K562 (cell line): ENCODE data around the gene RPLP2. TPM values are rescaled to one million over a fixed set of nuclear protein-coding genes. Genes with fewer than 3 reads are reported as not detected.

ENCODE experiments used
- CHAMP1 ChIP-seq: fragments of 450-650 bp; IDR thresholded peaks from 2 replicates; pipeline ENCODE4 v1.6.1; 2016; ENCODE audit warnings: mild to moderate bottlenecking
- HEY1 ChIP-seq: fragments of 250-450 bp; sonication (Bioruptor Pico); IDR thresholded peaks from 2 replicates; pipeline ENCODE4 v1.5.0; 2020; ENCODE audit warnings: mild to moderate bottlenecking, moderate library complexity, borderline replicate concordance
- POLR2G ChIP-seq: fragments of 200-400 bp; formaldehyde crosslinking; IDR thresholded peaks from 2 replicates; pipeline ENCODE4 v1.6.1; 2017; ENCODE audit warnings: low read depth, mild to moderate bottlenecking, antibody characterized with exemption, low read length, moderate library complexity
- SNRNP70 ChIP-seq: fragments of 200-400 bp; formaldehyde crosslinking; optimal IDR thresholded peaks from 2 replicates; pipeline ENCODE3; 2017; ENCODE audit warnings: low read depth, low read length
- SP2 ChIP-seq: IDR thresholded peaks from 2 replicates; pipeline ENCODE4 v1.6.1; 2011; ENCODE audit warnings: mild to moderate bottlenecking, low read depth, low read length, moderate library complexity; ENCODE audit not compliant: poor library complexity, severe bottlenecking; ENCODE audit errors: extremely low read depth
- polyA plus RNA-seq, 8 experiments: library from polyadenylated mRNA; depleted of rRNA in 4 of 8; stranded (reverse) in 5 of 8; unstranded in 3 of 8; fragments of >200 nt; fragmentation: Nextera tagmentation in 2 of 8; fragmentation: Illumina TruSeq in 1 of 8; extraction: Ambion mirVana in 2 of 8; extraction: Trizol in 1 of 8; gene quantifications; 2 replicates each; pipeline versions ENCODE4 v1.2.1 to v1.2.3, GENCODE V29; 2011 to 2014; ENCODE audit warnings: inconsistent platforms in 1 of 8, missing spikeins in 1 of 8
- total RNA-seq, 7 experiments: library from RNA; depleted of rRNA in 6 of 7; stranded (reverse); fragments of >200 nt in 6 of 7; fragmentation: Illumina TruSeq in 2 of 7; extraction: Trizol in 2 of 7; gene quantifications; 2 replicates each; pipeline versions ENCODE4 v1.2.1 to v1.2.3, GENCODE V29; 2011 to 2021; ENCODE audit warnings: low replicate concordance in 1 of 7
- TF ChIP-seq, protein P1 (sequence below): fragments of 200-600 bp; sonication (generic); IDR thresholded peaks from one replicate; pipeline ENCODE4 v1.6.1; 2012; ENCODE audit warnings: mild to moderate bottlenecking, low read depth, low read length, inconsistent platforms
- TF ChIP-seq, protein P2 (sequence below): sonication (generic); formaldehyde crosslinking; IDR thresholded peaks from 2 replicates; pipeline ENCODE4 v1.8.0; 2022; ENCODE audit warnings: mild to moderate bottlenecking, missing genetic modification reagents
- TF ChIP-seq, protein P3 (sequence below), 2 experiments: fragments of 450-650 bp; IDR thresholded peaks; 2 replicates each; pipeline ENCODE4 v1.6.1; 2018; ENCODE audit warnings: mild to moderate bottlenecking in 2 of 2, low read depth in 1 of 2; ENCODE audit not compliant: partially characterized antibody in 2 of 2

RPLP2 gene
- total and polyA plus RNA-seq, 9 of the 15 experiments (the other 6 are each of a cell fraction or from before 2014, with no cell fraction given), result 528 to 3,807 (median 1,633) TPM

GRCh38 chr11:812390-812789 is 2.6 kb downstream of the RPLP2 start (continued):
- TF ChIP-seq, protein P1, sequence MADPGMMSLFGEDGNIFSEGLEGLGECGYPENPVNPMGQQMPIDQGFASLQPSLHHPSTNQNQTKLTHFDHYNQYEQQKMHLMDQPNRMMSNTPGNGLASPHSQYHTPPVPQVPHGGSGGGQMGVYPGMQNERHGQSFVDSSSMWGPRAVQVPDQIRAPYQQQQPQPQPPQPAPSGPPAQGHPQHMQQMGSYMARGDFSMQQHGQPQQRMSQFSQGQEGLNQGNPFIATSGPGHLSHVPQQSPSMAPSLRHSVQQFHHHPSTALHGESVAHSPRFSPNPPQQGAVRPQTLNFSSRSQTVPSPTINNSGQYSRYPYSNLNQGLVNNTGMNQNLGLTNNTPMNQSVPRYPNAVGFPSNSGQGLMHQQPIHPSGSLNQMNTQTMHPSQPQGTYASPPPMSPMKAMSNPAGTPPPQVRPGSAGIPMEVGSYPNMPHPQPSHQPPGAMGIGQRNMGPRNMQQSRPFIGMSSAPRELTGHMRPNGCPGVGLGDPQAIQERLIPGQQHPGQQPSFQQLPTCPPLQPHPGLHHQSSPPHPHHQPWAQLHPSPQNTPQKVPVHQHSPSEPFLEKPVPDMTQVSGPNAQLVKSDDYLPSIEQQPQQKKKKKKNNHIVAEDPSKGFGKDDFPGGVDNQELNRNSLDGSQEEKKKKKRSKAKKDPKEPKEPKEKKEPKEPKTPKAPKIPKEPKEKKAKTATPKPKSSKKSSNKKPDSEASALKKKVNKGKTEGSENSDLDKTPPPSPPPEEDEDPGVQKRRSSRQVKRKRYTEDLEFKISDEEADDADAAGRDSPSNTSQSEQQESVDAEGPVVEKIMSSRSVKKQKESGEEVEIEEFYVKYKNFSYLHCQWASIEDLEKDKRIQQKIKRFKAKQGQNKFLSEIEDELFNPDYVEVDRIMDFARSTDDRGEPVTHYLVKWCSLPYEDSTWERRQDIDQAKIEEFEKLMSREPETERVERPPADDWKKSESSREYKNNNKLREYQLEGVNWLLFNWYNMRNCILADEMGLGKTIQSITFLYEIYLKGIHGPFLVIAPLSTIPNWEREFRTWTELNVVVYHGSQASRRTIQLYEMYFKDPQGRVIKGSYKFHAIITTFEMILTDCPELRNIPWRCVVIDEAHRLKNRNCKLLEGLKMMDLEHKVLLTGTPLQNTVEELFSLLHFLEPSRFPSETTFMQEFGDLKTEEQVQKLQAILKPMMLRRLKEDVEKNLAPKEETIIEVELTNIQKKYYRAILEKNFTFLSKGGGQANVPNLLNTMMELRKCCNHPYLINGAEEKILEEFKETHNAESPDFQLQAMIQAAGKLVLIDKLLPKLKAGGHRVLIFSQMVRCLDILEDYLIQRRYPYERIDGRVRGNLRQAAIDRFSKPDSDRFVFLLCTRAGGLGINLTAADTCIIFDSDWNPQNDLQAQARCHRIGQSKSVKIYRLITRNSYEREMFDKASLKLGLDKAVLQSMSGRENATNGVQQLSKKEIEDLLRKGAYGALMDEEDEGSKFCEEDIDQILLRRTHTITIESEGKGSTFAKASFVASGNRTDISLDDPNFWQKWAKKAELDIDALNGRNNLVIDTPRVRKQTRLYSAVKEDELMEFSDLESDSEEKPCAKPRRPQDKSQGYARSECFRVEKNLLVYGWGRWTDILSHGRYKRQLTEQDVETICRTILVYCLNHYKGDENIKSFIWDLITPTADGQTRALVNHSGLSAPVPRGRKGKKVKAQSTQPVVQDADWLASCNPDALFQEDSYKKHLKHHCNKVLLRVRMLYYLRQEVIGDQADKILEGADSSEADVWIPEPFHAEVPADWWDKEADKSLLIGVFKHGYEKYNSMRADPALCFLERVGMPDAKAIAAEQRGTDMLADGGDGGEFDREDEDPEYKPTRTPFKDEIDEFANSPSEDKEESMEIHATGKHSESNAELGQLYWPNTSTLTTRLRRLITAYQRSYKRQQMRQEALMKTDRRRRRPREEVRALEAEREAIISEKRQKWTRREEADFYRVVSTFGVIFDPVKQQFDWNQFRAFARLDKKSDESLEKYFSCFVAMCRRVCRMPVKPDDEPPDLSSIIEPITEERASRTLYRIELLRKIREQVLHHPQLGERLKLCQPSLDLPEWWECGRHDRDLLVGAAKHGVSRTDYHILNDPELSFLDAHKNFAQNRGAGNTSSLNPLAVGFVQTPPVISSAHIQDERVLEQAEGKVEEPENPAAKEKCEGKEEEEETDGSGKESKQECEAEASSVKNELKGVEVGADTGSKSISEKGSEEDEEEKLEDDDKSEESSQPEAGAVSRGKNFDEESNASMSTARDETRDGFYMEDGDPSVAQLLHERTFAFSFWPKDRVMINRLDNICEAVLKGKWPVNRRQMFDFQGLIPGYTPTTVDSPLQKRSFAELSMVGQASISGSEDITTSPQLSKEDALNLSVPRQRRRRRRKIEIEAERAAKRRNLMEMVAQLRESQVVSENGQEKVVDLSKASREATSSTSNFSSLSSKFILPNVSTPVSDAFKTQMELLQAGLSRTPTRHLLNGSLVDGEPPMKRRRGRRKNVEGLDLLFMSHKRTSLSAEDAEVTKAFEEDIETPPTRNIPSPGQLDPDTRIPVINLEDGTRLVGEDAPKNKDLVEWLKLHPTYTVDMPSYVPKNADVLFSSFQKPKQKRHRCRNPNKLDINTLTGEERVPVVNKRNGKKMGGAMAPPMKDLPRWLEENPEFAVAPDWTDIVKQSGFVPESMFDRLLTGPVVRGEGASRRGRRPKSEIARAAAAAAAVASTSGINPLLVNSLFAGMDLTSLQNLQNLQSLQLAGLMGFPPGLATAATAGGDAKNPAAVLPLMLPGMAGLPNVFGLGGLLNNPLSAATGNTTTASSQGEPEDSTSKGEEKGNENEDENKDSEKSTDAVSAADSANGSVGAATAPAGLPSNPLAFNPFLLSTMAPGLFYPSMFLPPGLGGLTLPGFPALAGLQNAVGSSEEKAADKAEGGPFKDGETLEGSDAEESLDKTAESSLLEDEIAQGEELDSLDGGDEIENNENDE, result peak; percentile 21
- TF ChIP-seq SP2 (no peak), POLR2G (peak; percentile 64), SNRNP70 (peak; percentile 27), HEY1 (CRISPR knock-in tag) (no peak), CHAMP1 (no peak)
- TF ChIP-seq, protein P2, sequence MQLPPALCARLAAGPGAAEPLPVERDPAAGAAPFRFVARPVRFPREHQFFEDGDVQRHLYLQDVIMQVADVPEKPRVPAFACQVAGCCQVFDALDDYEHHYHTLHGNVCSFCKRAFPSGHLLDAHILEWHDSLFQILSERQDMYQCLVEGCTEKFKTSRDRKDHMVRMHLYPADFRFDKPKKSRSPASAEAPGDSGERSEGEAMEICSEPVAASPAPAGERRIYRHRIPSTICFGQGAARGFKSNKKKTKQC (CRISPR knock-in tag), result 0 out of 2 replicates have a peak, but pooled peaks have one; percentile 36
- TF ChIP-seq, protein P3, sequence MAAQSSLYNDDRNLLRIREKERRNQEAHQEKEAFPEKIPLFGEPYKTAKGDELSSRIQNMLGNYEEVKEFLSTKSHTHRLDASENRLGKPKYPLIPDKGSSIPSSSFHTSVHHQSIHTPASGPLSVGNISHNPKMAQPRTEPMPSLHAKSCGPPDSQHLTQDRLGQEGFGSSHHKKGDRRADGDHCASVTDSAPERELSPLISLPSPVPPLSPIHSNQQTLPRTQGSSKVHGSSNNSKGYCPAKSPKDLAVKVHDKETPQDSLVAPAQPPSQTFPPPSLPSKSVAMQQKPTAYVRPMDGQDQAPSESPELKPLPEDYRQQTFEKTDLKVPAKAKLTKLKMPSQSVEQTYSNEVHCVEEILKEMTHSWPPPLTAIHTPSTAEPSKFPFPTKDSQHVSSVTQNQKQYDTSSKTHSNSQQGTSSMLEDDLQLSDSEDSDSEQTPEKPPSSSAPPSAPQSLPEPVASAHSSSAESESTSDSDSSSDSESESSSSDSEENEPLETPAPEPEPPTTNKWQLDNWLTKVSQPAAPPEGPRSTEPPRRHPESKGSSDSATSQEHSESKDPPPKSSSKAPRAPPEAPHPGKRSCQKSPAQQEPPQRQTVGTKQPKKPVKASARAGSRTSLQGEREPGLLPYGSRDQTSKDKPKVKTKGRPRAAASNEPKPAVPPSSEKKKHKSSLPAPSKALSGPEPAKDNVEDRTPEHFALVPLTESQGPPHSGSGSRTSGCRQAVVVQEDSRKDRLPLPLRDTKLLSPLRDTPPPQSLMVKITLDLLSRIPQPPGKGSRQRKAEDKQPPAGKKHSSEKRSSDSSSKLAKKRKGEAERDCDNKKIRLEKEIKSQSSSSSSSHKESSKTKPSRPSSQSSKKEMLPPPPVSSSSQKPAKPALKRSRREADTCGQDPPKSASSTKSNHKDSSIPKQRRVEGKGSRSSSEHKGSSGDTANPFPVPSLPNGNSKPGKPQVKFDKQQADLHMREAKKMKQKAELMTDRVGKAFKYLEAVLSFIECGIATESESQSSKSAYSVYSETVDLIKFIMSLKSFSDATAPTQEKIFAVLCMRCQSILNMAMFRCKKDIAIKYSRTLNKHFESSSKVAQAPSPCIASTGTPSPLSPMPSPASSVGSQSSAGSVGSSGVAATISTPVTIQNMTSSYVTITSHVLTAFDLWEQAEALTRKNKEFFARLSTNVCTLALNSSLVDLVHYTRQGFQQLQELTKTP (IDR thresholded peaks at IDR 0.05; ENCODE audit: low read depth in 1 of 2, partially characterized antibody in 2 of 2), result no peak
